ENCODE data around the gene WDR38. TPM values are rescaled to one million over a fixed set of nuclear protein-coding genes. Genes with fewer than 3 reads are reported as not detected.

WDR38 gene
- total RNA-seq, 1 donor from 2014 or later: not detected

Other genes starting within 250 kb of the WDR38 start
- 14.5 and 20.8 TPM in 2 replicates for gene NR6A1, start 82.1 kb upstream of the WDR38 start, total RNA-seq
- 148 and 179 TPM in 2 replicates for gene OLFML2A, start 76.3 kb upstream of the WDR38 start, total RNA-seq
- gene RPL35, start 8.5 kb downstream of the WDR38 start, total RNA-seq: 1,209 and 1,259 TPM in 2 replicates
- gene ARPC5L, start 8.7 kb downstream of the WDR38 start, total RNA-seq: 56.0 and 57.0 TPM in 2 replicates
- 10.2 and 11.2 TPM in 2 replicates for gene GOLGA1, start 87.6 kb downstream of the WDR38 start, total RNA-seq